SK-N-SH (cell line): Measurements from ENCODE around the gene SFXN1.

ENCODE experiments used
- FOXM1 ChIP-seq: IDR thresholded peaks from 2 replicates; pipeline ENCODE4 v1.4.0; 2012; ENCODE audit warnings: low read depth, mild to moderate bottlenecking
- MXI1 ChIP-seq: IDR thresholded peaks from 2 replicates; pipeline ENCODE4 v1.6.1; 2012; ENCODE audit warnings: mild to moderate bottlenecking, low read depth, low read length, improper control_type of control experiment
- NRF1 ChIP-seq: IDR thresholded peaks from 2 replicates; pipeline ENCODE4 v1.6.1; 2012; ENCODE audit warnings: low read depth, mild to moderate bottlenecking, low read length
- POLR2AphosphoS5 ChIP-seq: IDR thresholded peaks from 2 replicates; pipeline ENCODE4 v1.6.1; 2012; ENCODE audit warnings: low read depth, low read length
- SMC3 ChIP-seq: IDR thresholded peaks from 2 replicates; pipeline ENCODE4 v1.6.1; 2012; ENCODE audit warnings: low read depth, low read length, improper control_type of control experiment
- TAF1 ChIP-seq: IDR thresholded peaks from 2 replicates; pipeline ENCODE4 v1.6.1; 2012; ENCODE audit warnings: low read depth, mild to moderate bottlenecking, low read length, moderate library complexity, borderline replicate concordance
- TEAD4 ChIP-seq: IDR thresholded peaks from 2 replicates; pipeline ENCODE4 v1.4.0; 2012; ENCODE audit warnings: mild to moderate bottlenecking, borderline replicate concordance; ENCODE audit not compliant: insufficient read depth
- YY1 ChIP-seq: IDR thresholded peaks from 2 replicates; pipeline ENCODE4 v1.4.0; 2012; ENCODE audit warnings: low read depth, mild to moderate bottlenecking
- TF ChIP-seq, protein P1 (sequence below): fragments of 200-600 bp; sonication (generic); IDR thresholded peaks from 2 replicates; pipeline ENCODE4 v1.6.1; 2017; ENCODE audit warnings: antibody characterized with exemption, mild to moderate bottlenecking, moderate library complexity
- TF ChIP-seq, protein P2 (sequence below): IDR thresholded peaks from 2 replicates; pipeline ENCODE4 v1.4.0; 2012; ENCODE audit warnings: low read depth, borderline replicate concordance
- TF ChIP-seq, protein P3 (sequence below): fragments of 150-350 bp; IDR thresholded peaks from 2 replicates; pipeline ENCODE4 v1.6.1; 2017; ENCODE audit warnings: antibody characterized with exemption, low read length, low read depth, borderline replicate concordance
- TF ChIP-seq, protein P4 (sequence below): IDR thresholded peaks from 2 replicates; pipeline ENCODE4; 2012

DNA sequence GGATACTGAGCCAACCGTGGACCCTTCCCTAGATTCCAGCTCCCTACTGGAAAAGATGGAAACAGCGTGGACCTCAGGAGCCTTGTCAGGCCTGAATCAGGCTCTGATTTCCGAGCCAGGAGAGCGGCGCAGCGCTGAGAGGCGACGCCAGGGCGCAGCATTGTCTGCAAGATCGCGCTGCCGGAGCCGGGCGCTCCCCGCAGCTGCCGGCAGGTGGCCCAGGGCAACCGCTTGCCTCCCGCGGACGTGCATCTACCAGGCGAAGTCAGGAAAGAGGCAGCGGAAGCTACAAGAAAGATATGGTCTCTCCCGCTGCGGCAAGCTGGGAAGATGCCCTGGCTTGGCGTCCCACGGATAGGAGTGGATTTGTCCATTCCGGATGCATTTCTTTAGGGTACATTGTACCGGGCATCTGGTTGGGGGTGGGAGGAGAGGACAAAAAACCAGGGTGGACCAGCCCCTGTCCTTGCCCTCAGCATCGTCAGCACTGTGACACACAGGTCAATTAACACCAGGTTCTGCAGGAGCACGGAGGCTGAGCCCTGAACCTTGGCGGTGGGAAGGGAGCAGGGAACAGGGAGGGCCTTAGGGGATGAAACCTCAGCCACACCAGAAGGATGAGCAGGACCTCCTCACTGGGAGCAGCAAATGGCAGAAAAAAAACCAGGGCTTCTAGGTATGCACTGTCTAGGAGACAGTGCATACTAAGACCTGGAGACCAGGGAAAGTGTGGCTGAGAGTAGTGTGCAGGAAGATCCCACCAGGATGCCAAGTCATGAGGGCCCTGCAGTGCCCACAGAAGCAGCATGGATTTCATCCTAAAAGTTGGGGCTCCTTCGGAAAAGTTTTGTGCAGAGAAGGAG is 55.9 kb downstream of the SFXN1 start:
- TF ChIP-seq, protein P1, sequence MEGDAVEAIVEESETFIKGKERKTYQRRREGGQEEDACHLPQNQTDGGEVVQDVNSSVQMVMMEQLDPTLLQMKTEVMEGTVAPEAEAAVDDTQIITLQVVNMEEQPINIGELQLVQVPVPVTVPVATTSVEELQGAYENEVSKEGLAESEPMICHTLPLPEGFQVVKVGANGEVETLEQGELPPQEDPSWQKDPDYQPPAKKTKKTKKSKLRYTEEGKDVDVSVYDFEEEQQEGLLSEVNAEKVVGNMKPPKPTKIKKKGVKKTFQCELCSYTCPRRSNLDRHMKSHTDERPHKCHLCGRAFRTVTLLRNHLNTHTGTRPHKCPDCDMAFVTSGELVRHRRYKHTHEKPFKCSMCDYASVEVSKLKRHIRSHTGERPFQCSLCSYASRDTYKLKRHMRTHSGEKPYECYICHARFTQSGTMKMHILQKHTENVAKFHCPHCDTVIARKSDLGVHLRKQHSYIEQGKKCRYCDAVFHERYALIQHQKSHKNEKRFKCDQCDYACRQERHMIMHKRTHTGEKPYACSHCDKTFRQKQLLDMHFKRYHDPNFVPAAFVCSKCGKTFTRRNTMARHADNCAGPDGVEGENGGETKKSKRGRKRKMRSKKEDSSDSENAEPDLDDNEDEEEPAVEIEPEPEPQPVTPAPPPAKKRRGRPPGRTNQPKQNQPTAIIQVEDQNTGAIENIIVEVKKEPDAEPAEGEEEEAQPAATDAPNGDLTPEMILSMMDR = peak; percentile 85
- TF ChIP-seq POLR2AphosphoS5 (no peak), YY1 (no peak), TEAD4 (no peak), MXI1 (peak; percentile 56; the same call in 1 of the 2 replicates), FOXM1 (no peak), SMC3 (peak; percentile 98), TAF1 (no peak), NRF1 (no peak)
- TF ChIP-seq, protein P2, sequence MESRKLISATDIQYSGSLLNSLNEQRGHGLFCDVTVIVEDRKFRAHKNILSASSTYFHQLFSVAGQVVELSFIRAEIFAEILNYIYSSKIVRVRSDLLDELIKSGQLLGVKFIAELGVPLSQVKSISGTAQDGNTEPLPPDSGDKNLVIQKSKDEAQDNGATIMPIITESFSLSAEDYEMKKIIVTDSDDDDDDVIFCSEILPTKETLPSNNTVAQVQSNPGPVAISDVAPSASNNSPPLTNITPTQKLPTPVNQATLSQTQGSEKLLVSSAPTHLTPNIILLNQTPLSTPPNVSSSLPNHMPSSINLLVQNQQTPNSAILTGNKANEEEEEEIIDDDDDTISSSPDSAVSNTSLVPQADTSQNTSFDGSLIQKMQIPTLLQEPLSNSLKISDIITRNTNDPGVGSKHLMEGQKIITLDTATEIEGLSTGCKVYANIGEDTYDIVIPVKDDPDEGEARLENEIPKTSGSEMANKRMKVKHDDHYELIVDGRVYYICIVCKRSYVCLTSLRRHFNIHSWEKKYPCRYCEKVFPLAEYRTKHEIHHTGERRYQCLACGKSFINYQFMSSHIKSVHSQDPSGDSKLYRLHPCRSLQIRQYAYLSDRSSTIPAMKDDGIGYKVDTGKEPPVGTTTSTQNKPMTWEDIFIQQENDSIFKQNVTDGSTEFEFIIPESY = no peak
- TF ChIP-seq, protein P3, sequence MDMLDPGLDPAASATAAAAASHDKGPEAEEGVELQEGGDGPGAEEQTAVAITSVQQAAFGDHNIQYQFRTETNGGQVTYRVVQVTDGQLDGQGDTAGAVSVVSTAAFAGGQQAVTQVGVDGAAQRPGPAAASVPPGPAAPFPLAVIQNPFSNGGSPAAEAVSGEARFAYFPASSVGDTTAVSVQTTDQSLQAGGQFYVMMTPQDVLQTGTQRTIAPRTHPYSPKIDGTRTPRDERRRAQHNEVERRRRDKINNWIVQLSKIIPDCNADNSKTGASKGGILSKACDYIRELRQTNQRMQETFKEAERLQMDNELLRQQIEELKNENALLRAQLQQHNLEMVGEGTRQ = no peak
- TF ChIP-seq, protein P4, sequence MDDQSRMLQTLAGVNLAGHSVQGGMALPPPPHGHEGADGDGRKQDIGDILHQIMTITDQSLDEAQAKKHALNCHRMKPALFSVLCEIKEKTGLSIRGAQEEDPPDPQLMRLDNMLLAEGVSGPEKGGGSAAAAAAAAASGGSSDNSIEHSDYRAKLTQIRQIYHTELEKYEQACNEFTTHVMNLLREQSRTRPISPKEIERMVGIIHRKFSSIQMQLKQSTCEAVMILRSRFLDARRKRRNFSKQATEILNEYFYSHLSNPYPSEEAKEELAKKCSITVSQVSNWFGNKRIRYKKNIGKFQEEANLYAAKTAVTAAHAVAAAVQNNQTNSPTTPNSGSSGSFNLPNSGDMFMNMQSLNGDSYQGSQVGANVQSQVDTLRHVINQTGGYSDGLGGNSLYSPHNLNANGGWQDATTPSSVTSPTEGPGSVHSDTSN = no peak
